Adipocyte (in vitro differentiated cells): ENCODE results near the gene SP1.
"Not testable (repeated sequence)": the region's sequence is repeated elsewhere in the genome, so short reads cannot be mapped to it uniquely, and the experiment has no call there.

Experiments
- DNase-seq: peaks from one replicate; pipeline ENCODE4 v3.0.0-alpha.2; 2015; ENCODE audit warnings: low read depth
- H3K27me3 ChIP-seq: replicated peaks from 2 replicates; pipeline ENCODE4 v1.7.0; 2013; ENCODE audit warnings: mild to moderate bottlenecking, low read length, moderate library complexity; ENCODE audit not compliant: control insufficient read depth, insufficient read depth
- H3K36me3 ChIP-seq: 2 replicates; pipeline ENCODE4 v1.7.0; 2013; ENCODE audit warnings: low read length, mild to moderate bottlenecking, moderate library complexity; ENCODE audit not compliant: control insufficient read depth, insufficient read depth, severe bottlenecking
- H3K4me1 ChIP-seq: 2 replicates; pipeline ENCODE4 v1.7.0; 2013; ENCODE audit warnings: mild to moderate bottlenecking, low read length, moderate library complexity; ENCODE audit not compliant: control insufficient read depth, insufficient read depth
- H3K4me3 ChIP-seq: 2 replicates; pipeline ENCODE4 v1.7.0; 2013; ENCODE audit warnings: mild to moderate bottlenecking, low read length, moderate library complexity
- H3K9ac ChIP-seq: 2 replicates; pipeline ENCODE4 v1.7.0; 2013; ENCODE audit warnings: mild to moderate bottlenecking, low read length, moderate library complexity
- H3K9me3 ChIP-seq: 2 replicates; pipeline ENCODE4 v1.7.0; 2013; ENCODE audit warnings: mild to moderate bottlenecking, low read length, moderate library complexity; ENCODE audit not compliant: control insufficient read depth

The SP1 gene

GRCh38 chr12:53380104-53380793 is at the start of gene SP1:
TSS of gene SP1 (plus strand) at chr12:53380176. CDS start at chr12:53380292, 116 bp downstream.
- Histone ChIP-seq H3K4me3 (peak within 1 kb of the TSS; percentile 85), H3K4me1 (peaks cover 42% of the 10 kb centered on the region), H3K9me3 (no peaks in the 10 kb centered on the region), H3K9ac (peak within 1 kb of the TSS; percentile 91), H3K36me3 (peaks cover 18% of the 10 kb centered on the region), H3K27me3 (no peaks in the 10 kb centered on the region)
- peak; percentile 96 for DNase-seq

GRCh38 chr12:53330671-53331070 is 49.3 kb upstream of the SP1 start:
- Histone ChIP-seq H3K4me3 (no peak overlapping the region), H3K9ac (no peak overlapping the region), H3K27me3 (peaks cover 50% of the 10 kb centered on the region), H3K36me3 (no peaks in the 10 kb centered on the region), H3K9me3 (no peaks in the 10 kb centered on the region), H3K4me1 (no peaks in the 10 kb centered on the region)
- no peak for DNase-seq

- H3K4me1 ChIP-seq, H3K9ac ChIP-seq, H3K4me3 ChIP-seq, H3K36me3 ChIP-seq, DNase-seq, H3K9me3 ChIP-seq: not testable (repeated sequence)
- H3K27me3 ChIP-seq, result peaks cover 62% of the 10 kb centered on the region
Observed at GRCh38 chr12:53332339-53332738, 47.6 kb upstream of the SP1 start.

GRCh38 chr12:53332744-53333143 is 47.2 kb upstream of the SP1 start:
- H3K4me1 ChIP-seq, result no peaks in the 10 kb centered on the region
- H3K4me3 ChIP-seq, result no peak overlapping the region
- no peak for DNase-seq

GRCh38 chr12:53333289-53333688 is 46.7 kb upstream of the SP1 start:
- Histone ChIP-seq H3K9me3 (no peaks in the 10 kb centered on the region), H3K9ac (no peak overlapping the region), H3K4me1 (no peaks in the 10 kb centered on the region), H3K4me3 (no peak overlapping the region), H3K36me3 (no peaks in the 10 kb centered on the region), H3K27me3 (peaks cover 71% of the 10 kb centered on the region)
- DNase-seq, result no peak

More at GRCh38 chr12:53332744-53333143, 47.2 kb upstream of the SP1 start:
- peaks cover 66% of the 10 kb centered on the region for H3K27me3 ChIP-seq
- no peak overlapping the region for H3K9ac ChIP-seq
- no peaks in the 10 kb centered on the region for H3K9me3 ChIP-seq
- no peaks in the 10 kb centered on the region for H3K36me3 ChIP-seq

- Histone ChIP-seq H3K4me1 (no peaks in the 10 kb centered on the region), H3K9me3 (no peaks in the 10 kb centered on the region), H3K9ac (no peak overlapping the region), H3K27me3 (peaks cover 75% of the 10 kb centered on the region), H3K36me3 (no peaks in the 10 kb centered on the region), H3K4me3 (no peak overlapping the region)
- no peak for DNase-seq
Observed at GRCh38 chr12:53333845-53334244, 46.1 kb upstream of the SP1 start.

GRCh38 chr12:53334822-53335221 is 45.2 kb upstream of the SP1 start:
- Histone ChIP-seq H3K4me1 (no peaks in the 10 kb centered on the region), H3K36me3 (no peaks in the 10 kb centered on the region), H3K9ac (no peak overlapping the region), H3K9me3 (no peaks in the 10 kb centered on the region), H3K27me3 (peaks cover 72% of the 10 kb centered on the region), H3K4me3 (no peak overlapping the region)
- no peak for DNase-seq

- no peak within 1 kb of the TSS for H3K9ac ChIP-seq
- no peak for DNase-seq
- H3K4me3 ChIP-seq, result no peak within 1 kb of the TSS
- no peaks in the 10 kb centered on the region for H3K9me3 ChIP-seq
- H3K27me3 ChIP-seq, result peaks cover 71% of the 10 kb centered on the region
- H3K36me3 ChIP-seq, result no peaks in the 10 kb centered on the region
- no peaks in the 10 kb centered on the region for H3K4me1 ChIP-seq
Observed at GRCh38 chr12:53336181-53336681, 43.7 kb upstream of the SP1 start, which contains the start of gene SP7. TSS of gene SP7 (minus strand) at chr12:53336354. CDS start at chr12:53335646, 708 bp downstream.

GRCh38 chr12:53338017-53338416 is 42.0 kb upstream of the SP1 start:
- Histone ChIP-seq H3K9me3 (no peaks in the 10 kb centered on the region), H3K4me1 (no peaks in the 10 kb centered on the region), H3K36me3 (no peaks in the 10 kb centered on the region), H3K27me3 (peaks cover 59% of the 10 kb centered on the region), H3K9ac (no peak overlapping the region), H3K4me3 (no peak overlapping the region)
- DNase-seq, result no peak

GRCh38 chr12:53338916-53339315 is 41.1 kb upstream of the SP1 start:
- H3K4me1 ChIP-seq, result no peaks in the 10 kb centered on the region
- H3K4me3 ChIP-seq, result no peak overlapping the region
- no peak overlapping the region for H3K9ac ChIP-seq
- DNase-seq, result no peak
- peaks cover 50% of the 10 kb centered on the region for H3K27me3 ChIP-seq
- no peaks in the 10 kb centered on the region for H3K9me3 ChIP-seq
- H3K36me3 ChIP-seq, result no peaks in the 10 kb centered on the region

- Histone ChIP-seq H3K9me3 (no peaks in the 10 kb centered on the region), H3K4me1 (peaks cover 5% of the 10 kb centered on the region), H3K27me3 (peaks cover 37% of the 10 kb centered on the region), H3K4me3 (no peak overlapping the region), H3K36me3 (no peaks in the 10 kb centered on the region), H3K9ac (no peak overlapping the region)
- DNase-seq, result no peak
Observed at GRCh38 chr12:53340398-53340797, 39.6 kb upstream of the SP1 start.

- no peaks in the 10 kb centered on the region for H3K9me3 ChIP-seq
- no peak for DNase-seq
- peaks cover 14% of the 10 kb centered on the region for H3K4me1 ChIP-seq
- H3K27me3 ChIP-seq, result peaks cover 13% of the 10 kb centered on the region
- H3K36me3 ChIP-seq, result no peaks in the 10 kb centered on the region
- no peak overlapping the region for H3K4me3 ChIP-seq
- no peak overlapping the region for H3K9ac ChIP-seq
Observed at GRCh38 chr12:53343449-53343848, 36.5 kb upstream of the SP1 start.
